Fibroblast of the aortic adventitia (primary cell): ENCODE measurements around the gene IFNL3. TPM values are rescaled to one million over a fixed set of nuclear protein-coding genes. Genes with fewer than 3 reads are reported as not detected.
"Not testable (repeated sequence)": the region's sequence is repeated elsewhere in the genome, so short reads cannot be mapped to it uniquely, and the experiment has no call there.

ENCODE experiments used
- DNase-seq: peaks from one replicate; pipeline ENCODE4 v3.0.0-alpha.2; 2010; ENCODE audit warnings: low read depth
- H3K4me3 ChIP-seq: 2 replicates; pipeline ENCODE4 v1.5.1; 2011; ENCODE audit warnings: low read depth, mild to moderate bottlenecking, control low read depth, low read length, moderate library complexity
- CTCF ChIP-seq: IDR thresholded peaks from 2 replicates; pipeline ENCODE4 v1.5.1; 2011; ENCODE audit warnings: mild to moderate bottlenecking, low read length, control low read depth, inconsistent platforms; ENCODE audit not compliant: insufficient read depth
- total RNA-seq: library from RNA; depleted of rRNA; stranded (reverse); fragments of >200 nt; gene quantifications from 2 replicates; pipeline ENCODE4 v1.2.3, GENCODE V29; 2012; ENCODE audit warnings: low replicate concordance

IFNL3 gene
- total RNA-seq, result not detected in 2 replicates

- not testable (repeated sequence) for DNase-seq, H3K4me3 ChIP-seq
These were observed at the start of gene IFNL3 for GRCh38 chr19:39244410-39245100. IFNL3 (minus strand) TSS chr19:39245006; CDS start chr19:39244967, 39 bp downstream.

GRCh38 chr19:39293394-39293793, 48.6 kb upstream of the IFNL3 start:
- TF ChIP-seq CTCF, result no peak
- H3K4me3 ChIP-seq, result no peak overlapping the region
- DNase-seq, result no peak

GRCh38 chr19:39284032-39284431, 39.2 kb upstream of the IFNL3 start:
- no peak for DNase-seq
- no peak for TF ChIP-seq CTCF
- no peak overlapping the region for H3K4me3 ChIP-seq

- no peak overlapping the region for H3K4me3 ChIP-seq
- no peak for DNase-seq
- TF ChIP-seq CTCF, result no peak
These were observed 37.2 kb upstream of the IFNL3 start for GRCh38 chr19:39282021-39282420.

GRCh38 chr19:39277598-39277997, 32.8 kb upstream of the IFNL3 start:
- no peak overlapping the region for H3K4me3 ChIP-seq
- no peak for TF ChIP-seq CTCF
- DNase-seq, result peak; percentile 6

- TF ChIP-seq CTCF, result no peak
These were observed 31.9 kb upstream of the IFNL3 start for GRCh38 chr19:39276740-39277139.

GRCh38 chr19:39275578-39275977, 30.8 kb upstream of the IFNL3 start:
- no peak for DNase-seq
- H3K4me3 ChIP-seq, result no peak overlapping the region
- no peak for TF ChIP-seq CTCF

More at GRCh38 chr19:39276740-39277139, 31.9 kb upstream of the IFNL3 start:
- DNase-seq, result no peak
- H3K4me3 ChIP-seq, result no peak overlapping the region

GRCh38 chr19:39273859-39274258, 29.1 kb upstream of the IFNL3 start:
- H3K4me3 ChIP-seq, DNase-seq: not testable (repeated sequence)
